NCI-H1092 treated with DMSO at 0.1 percent for 48 hours (cell line): ENCODE data around the gene AGPAT1.

Source experiments
- DNase-seq: peaks from one replicate; lab custom pipeline; 2025; lab: John Stamatoyannopoulos, UW

AGPAT1 gene

GRCh38 chr6:32168807-32169591, 6.9 kb downstream of the AGPAT1 start:
- DNase-seq, result no peak

- DNase-seq, result no peak
Measured at GRCh38 chr6:32168350-32168749, 7.5 kb downstream of the AGPAT1 start.

- no peak for DNase-seq
Measured at GRCh38 chr6:32167761-32168262, 8.1 kb downstream of the AGPAT1 start.

- no peak for DNase-seq
Measured at GRCh38 chr6:32167154-32167760, 8.6 kb downstream of the AGPAT1 start.

GRCh38 chr6:32166411-32167061, 9.3 kb downstream of the AGPAT1 start:
- no peak for DNase-seq

GRCh38 chr6:32164295-32164694, 11.6 kb downstream of the AGPAT1 start, which contains the start of gene EGFL8:
TSS of gene EGFL8 (plus strand) at chr6:32164595. CDS start at chr6:32166166, 1,571 bp downstream.
- no peak for DNase-seq

GRCh38 chr6:32163559-32164258, 12.2 kb downstream of the AGPAT1 start:
- no peak for DNase-seq

- DNase-seq, result no peak
Measured at GRCh38 chr6:32158052-32158451, 17.8 kb downstream of the AGPAT1 start.

GRCh38 chr6:32156891-32157290, 19.0 kb downstream of the AGPAT1 start:
- DNase-seq, result no peak

GRCh38 chr6:32154514-32155161, 21.2 kb downstream of the AGPAT1 start:
- peak; percentile 53 for DNase-seq

- peak; percentile 54 for DNase-seq
Measured at GRCh38 chr6:32153564-32154513, 22.0 kb downstream of the AGPAT1 start, which contains the start of gene PPT2. TSS of gene PPT2 (plus strand) at chr6:32154141. CDS start at chr6:32154595, 454 bp downstream.

GRCh38 chr6:32152769-32153563, 22.9 kb downstream of the AGPAT1 start:
- DNase-seq, result no peak

- no peak for DNase-seq
Measured at GRCh38 chr6:32151863-32152768, 23.8 kb downstream of the AGPAT1 start, which contains the start of gene PRRT1. TSS of gene PRRT1 (minus strand) at chr6:32151939. CDS start at chr6:32151827, 112 bp downstream.

GRCh38 chr6:32151181-32151862, 24.6 kb downstream of the AGPAT1 start:
- DNase-seq, result no peak

GRCh38 chr6:32149932-32150870, 25.7 kb downstream of the AGPAT1 start:
- no peak for DNase-seq

- no peak for DNase-seq
Measured at GRCh38 chr6:32149092-32149755, 26.7 kb downstream of the AGPAT1 start.
